HEK293 (cell line): ENCODE measurements around the gene DNAH11.

Source experiments
- CTCF ChIA-PET: fragments of 350-600 bp; formaldehyde crosslinking; extraction: SDS; loops from one replicate; lab custom pipeline; 2021; ENCODE audit warnings: antibody characterized with exemption; lab: Yijun Ruan, JAX
- POLR2A ChIA-PET: fragments of 300-600 bp; formaldehyde crosslinking; extraction: SDS; loops from one replicate; lab custom pipeline; 2020; ENCODE audit warnings: antibody characterized with exemption, inconsistent platforms; lab: Yijun Ruan, JAX
- H3K27ac ChIP-seq: fragments of 200-500 bp; sonication (Bioruptor generic); 2 replicates; pipeline ENCODE4 v1.5.1; 2014; ENCODE audit warnings: low read depth, low read length, control low read depth, inconsistent platforms; ENCODE audit errors: extremely low read depth
- H3K36me3 ChIP-seq, 2 experiments: fragments of 200-500 bp in 1 of 2; sonication (Bioruptor generic) in 1 of 2; 1 replicate in 1 of 2; 2 replicates in 1 of 2; pipeline ENCODE4 v1.5.1; 2014 to 2017; ENCODE audit warnings: inconsistent platforms in 2 of 2, low read length in 2 of 2; ENCODE audit not compliant: control insufficient read depth in 2 of 2, insufficient read depth in 1 of 2
- H3K4me1 ChIP-seq: fragments of 200-500 bp; sonication (Bioruptor generic); 2 replicates; pipeline ENCODE4 v1.5.1; 2014; ENCODE audit warnings: mild to moderate bottlenecking, low read length, inconsistent platforms; ENCODE audit not compliant: control insufficient read depth, insufficient read depth
- H3K4me3 ChIP-seq: 2 replicates; pipeline ENCODE4 v1.5.1; 2011; ENCODE audit warnings: low read depth, mild to moderate bottlenecking, control low read depth, low read length, moderate library complexity
- H3K9me3 ChIP-seq: fragments of 200-500 bp; sonication (Bioruptor generic); 2 replicates; pipeline ENCODE4 v1.5.1; 2014; ENCODE audit warnings: low read depth, low read length, inconsistent platforms; ENCODE audit not compliant: control insufficient read depth, insufficient read depth
- GFI1B ChIP-seq: fragments of 450-650 bp; formaldehyde crosslinking; IDR thresholded peaks from 2 replicates; pipeline ENCODE4 v1.5.1; 2016; ENCODE audit warnings: missing biosample characterization, missing genetic modification characterization
- MZF1 ChIP-seq: fragments of 450-650 bp; formaldehyde crosslinking; IDR thresholded peaks from 2 replicates; pipeline ENCODE4 v1.5.1; 2017; ENCODE audit warnings: missing biosample characterization, missing genetic modification characterization, borderline replicate concordance
- PBX3 ChIP-seq: sonication (generic); formaldehyde crosslinking; IDR thresholded peaks from 2 replicates; pipeline ENCODE4 v1.8.1; 2022; ENCODE audit warnings: mild to moderate bottlenecking, moderate library complexity, missing genetic modification reagents
- SETDB1 ChIP-seq: IDR thresholded peaks from one replicate; pipeline ENCODE4 v1.6.1; 2017; ENCODE audit warnings: mild to moderate bottlenecking, low read length, moderate library complexity, mixed read lengths; ENCODE audit not compliant: insufficient read length
- TRIM28 ChIP-seq: IDR thresholded peaks from 2 replicates; pipeline ENCODE4 v1.6.1; 2011; ENCODE audit warnings: low read length, control low read depth, borderline replicate concordance
- ZBTB7A ChIP-seq: fragments of 450-650 bp; formaldehyde crosslinking; IDR thresholded peaks from 2 replicates; pipeline ENCODE4 v1.5.1; 2016; ENCODE audit warnings: low read depth, missing biosample characterization, missing genetic modification characterization
- ZEB2 ChIP-seq: fragments of 450-650 bp; formaldehyde crosslinking; IDR thresholded peaks from 2 replicates; pipeline ENCODE4 v1.5.1; 2016; ENCODE audit warnings: missing biosample characterization, missing genetic modification characterization
- ZFP69B ChIP-seq: fragments of 450-650 bp; formaldehyde crosslinking; IDR thresholded peaks from 2 replicates; pipeline ENCODE4 v1.5.1; 2016; ENCODE audit warnings: missing biosample characterization, missing genetic modification characterization
- ZIC2 ChIP-seq: fragments of 450-650 bp; formaldehyde crosslinking; IDR thresholded peaks from 2 replicates; pipeline ENCODE4 v1.5.1; 2016; ENCODE audit warnings: missing biosample characterization, missing genetic modification characterization
- ZNF133 ChIP-seq: fragments of 450-650 bp; formaldehyde crosslinking; IDR thresholded peaks from 2 replicates; pipeline ENCODE4 v1.5.1; 2016; ENCODE audit warnings: missing biosample characterization, missing genetic modification characterization
- ZNF184 ChIP-seq: fragments of 450-650 bp; IDR thresholded peaks from 2 replicates; pipeline ENCODE4 v1.5.1; 2018; ENCODE audit warnings: missing biosample characterization, mild to moderate bottlenecking, missing genetic modification characterization
- ZNF214 ChIP-seq: fragments of 450-650 bp; formaldehyde crosslinking; IDR thresholded peaks from 2 replicates; pipeline ENCODE4 v1.5.1; 2017; ENCODE audit warnings: missing biosample characterization, mild to moderate bottlenecking, missing genetic modification characterization, borderline replicate concordance
- ZNF335 ChIP-seq: fragments of 450-650 bp; formaldehyde crosslinking; conservative IDR thresholded peaks from 2 replicates; pipeline ENCODE4 v1.5.1; 2016; ENCODE audit warnings: missing biosample characterization, missing genetic modification characterization
- ZNF404 ChIP-seq: fragments of 450-650 bp; formaldehyde crosslinking; IDR thresholded peaks from 2 replicates; pipeline ENCODE4 v1.5.1; 2017; ENCODE audit warnings: missing biosample characterization, missing genetic modification characterization
- ZNF426 ChIP-seq: fragments of 450-650 bp; formaldehyde crosslinking; IDR thresholded peaks from 2 replicates; pipeline ENCODE4 v1.5.1; 2017; ENCODE audit warnings: missing biosample characterization, missing genetic modification characterization, mild to moderate bottlenecking, inconsistent platforms, moderate library complexity
- ZNF433 ChIP-seq: fragments of 450-650 bp; formaldehyde crosslinking; IDR thresholded peaks from 2 replicates; pipeline ENCODE4 v1.5.1; 2016; ENCODE audit warnings: missing biosample characterization, missing genetic modification characterization, low read depth
- ZNF560 ChIP-seq: fragments of 450-650 bp; formaldehyde crosslinking; IDR thresholded peaks from 2 replicates; pipeline ENCODE4 v1.5.1; 2017; ENCODE audit warnings: missing biosample characterization, missing genetic modification characterization, borderline replicate concordance
- ZNF580 ChIP-seq: fragments of 450-650 bp; formaldehyde crosslinking; IDR thresholded peaks from 2 replicates; pipeline ENCODE4 v1.5.1; 2016; ENCODE audit warnings: missing biosample characterization, missing genetic modification characterization
- ZNF596 ChIP-seq: fragments of 450-650 bp; IDR thresholded peaks from 2 replicates; pipeline ENCODE4 v1.5.0; 2018; ENCODE audit warnings: missing biosample characterization, mild to moderate bottlenecking, missing genetic modification characterization, moderate library complexity
- ZNF629 ChIP-seq: fragments of 450-650 bp; formaldehyde crosslinking; IDR thresholded peaks from 2 replicates; pipeline ENCODE4 v1.5.1; 2017; ENCODE audit warnings: missing biosample characterization, missing genetic modification characterization
- TF ChIP-seq, protein P1 (sequence below): fragments of 450-650 bp; formaldehyde crosslinking; IDR thresholded peaks from 2 replicates; pipeline ENCODE4 v1.5.1; 2016; ENCODE audit warnings: missing biosample characterization, missing genetic modification characterization
- TF ChIP-seq, protein P2 (sequence below): fragments of 450-650 bp; formaldehyde crosslinking; IDR thresholded peaks from 2 replicates; pipeline ENCODE4 v1.5.1; 2016; ENCODE audit warnings: missing biosample characterization, missing genetic modification characterization

DNAH11 gene

DNA sequence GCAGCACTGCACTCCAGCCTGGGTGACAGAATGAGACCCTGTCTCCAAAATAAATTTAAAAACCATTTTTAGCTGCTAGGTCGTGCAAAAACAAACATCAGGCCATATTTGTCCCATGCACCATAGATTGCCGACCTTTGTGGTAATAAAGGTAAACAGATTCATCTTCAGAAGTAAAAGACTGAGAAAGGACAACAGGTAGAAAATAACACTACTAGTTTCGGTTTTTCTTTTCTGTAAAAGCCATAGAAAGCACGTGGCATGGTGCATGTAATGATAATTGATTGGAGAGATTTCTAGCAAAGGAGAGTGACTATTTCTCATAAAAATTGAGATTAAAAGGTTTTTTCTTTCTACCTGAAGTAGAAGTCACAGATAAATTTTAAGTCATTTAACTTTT lies 93.9 kb downstream of the DNAH11 start:
- H3K4me3 ChIP-seq: no peak overlapping the region
- TF ChIP-seq ZNF596 (tag by site-specific recombination) (no peak), GFI1B (no peak)
- TF ChIP-seq, all 188 proteins: peak for 0
- CTCF ChIA-PET: no interaction called here
- H3K9me3 ChIP-seq: no peaks in the 10 kb centered on the region
- H3K36me3 ChIP-seq: no peaks in the 10 kb centered on the region
- H3K27ac ChIP-seq: no peak overlapping the region
- POLR2A ChIA-PET: no interaction called here
- H3K4me1 ChIP-seq: no peaks in the 10 kb centered on the region

- ChIA-PET CTCF (interaction anchor here (0.6 to 0.9 kb wide), 2 partner anchors 23 to 121 kb away, joined by 3 read pairs; no protein-coding TSS in a partner anchor), POLR2A (no interaction called here)
- no peak for TF ChIP-seq ZNF214
- no peak for TF ChIP-seq MZF1 (tag by site-specific recombination)
- TF ChIP-seq ZNF426 (tag by site-specific recombination): no peak
- TF ChIP-seq ZNF133: no peak
- TF ChIP-seq ZEB2 (tag by site-specific recombination): no peak
- no peak for TF ChIP-seq ZNF433
- no peak for TF ChIP-seq ZFP69B (tag by site-specific recombination)
- TF ChIP-seq ZNF580: no peak
- TF ChIP-seq ZNF184 (tag by site-specific recombination): no peak
- TF ChIP-seq SETDB1: no peak
- TF ChIP-seq ZNF404 (tag by site-specific recombination): no peak
- TF ChIP-seq ZNF629 (tag by site-specific recombination): no peak
- TF ChIP-seq ZNF335: no peak
- TF ChIP-seq, protein P1, sequence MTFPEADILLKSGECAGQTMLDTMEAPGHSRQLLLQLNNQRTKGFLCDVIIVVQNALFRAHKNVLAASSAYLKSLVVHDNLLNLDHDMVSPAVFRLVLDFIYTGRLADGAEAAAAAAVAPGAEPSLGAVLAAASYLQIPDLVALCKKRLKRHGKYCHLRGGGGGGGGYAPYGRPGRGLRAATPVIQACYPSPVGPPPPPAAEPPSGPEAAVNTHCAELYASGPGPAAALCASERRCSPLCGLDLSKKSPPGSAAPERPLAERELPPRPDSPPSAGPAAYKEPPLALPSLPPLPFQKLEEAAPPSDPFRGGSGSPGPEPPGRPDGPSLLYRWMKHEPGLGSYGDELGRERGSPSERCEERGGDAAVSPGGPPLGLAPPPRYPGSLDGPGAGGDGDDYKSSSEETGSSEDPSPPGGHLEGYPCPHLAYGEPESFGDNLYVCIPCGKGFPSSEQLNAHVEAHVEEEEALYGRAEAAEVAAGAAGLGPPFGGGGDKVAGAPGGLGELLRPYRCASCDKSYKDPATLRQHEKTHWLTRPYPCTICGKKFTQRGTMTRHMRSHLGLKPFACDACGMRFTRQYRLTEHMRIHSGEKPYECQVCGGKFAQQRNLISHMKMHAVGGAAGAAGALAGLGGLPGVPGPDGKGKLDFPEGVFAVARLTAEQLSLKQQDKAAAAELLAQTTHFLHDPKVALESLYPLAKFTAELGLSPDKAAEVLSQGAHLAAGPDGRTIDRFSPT (tag by site-specific recombination): no peak
- TF ChIP-seq ZNF560 (tag by site-specific recombination): no peak
- TF ChIP-seq, protein P2, sequence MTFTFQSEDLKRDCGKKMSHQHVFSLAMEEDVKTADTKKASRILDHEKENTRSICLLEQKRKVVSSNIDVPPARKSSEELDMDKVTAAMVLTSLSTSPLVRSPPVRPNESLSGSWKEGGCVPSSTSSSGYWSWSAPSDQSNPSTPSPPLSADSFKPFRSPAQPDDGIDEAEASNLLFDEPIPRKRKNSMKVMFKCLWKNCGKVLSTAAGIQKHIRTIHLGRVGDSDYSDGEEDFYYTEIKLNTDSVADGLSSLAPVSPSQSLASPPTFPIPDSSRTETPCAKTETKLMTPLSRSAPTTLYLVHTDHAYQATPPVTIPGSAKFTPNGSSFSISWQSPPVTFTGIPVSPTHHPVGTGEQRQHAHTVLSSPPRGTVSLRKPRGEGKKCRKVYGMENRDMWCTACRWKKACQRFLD (tag by site-specific recombination): no peak
- no peak for TF ChIP-seq PBX3 (CRISPR knock-in tag)
- TF ChIP-seq TRIM28: no peak
- TF ChIP-seq ZBTB7A (tag by site-specific recombination): no peak
- TF ChIP-seq ZIC2 (tag by site-specific recombination): no peak
- no peak overlapping the region for H3K27ac ChIP-seq
- H3K36me3 ChIP-seq: no peaks in the 10 kb centered on the region
- H3K4me1 ChIP-seq: no peaks in the 10 kb centered on the region
- H3K4me3 ChIP-seq: no peak overlapping the region
- H3K9me3 ChIP-seq: no peaks in the 10 kb centered on the region
Observed at GRCh38 chr7:21639206-21639868, 96.5 kb downstream of the DNAH11 start.
